GM18511 (cell line): ENCODE data around the gene MMP24.
"Not testable (repeated sequence)": the region's sequence is repeated elsewhere in the genome, so short reads cannot be mapped to it uniquely, and the experiment has no call there.

Source experiments
- ATAC-seq: cut with Tn5 transposase; IDR thresholded peaks from one replicate; pipeline ENCODE4 v1.9.1; 2021; ENCODE audit warnings: mild to moderate bottlenecking, moderate library complexity; ENCODE audit not compliant: unreplicated experiment

Gene MMP24

DNA sequence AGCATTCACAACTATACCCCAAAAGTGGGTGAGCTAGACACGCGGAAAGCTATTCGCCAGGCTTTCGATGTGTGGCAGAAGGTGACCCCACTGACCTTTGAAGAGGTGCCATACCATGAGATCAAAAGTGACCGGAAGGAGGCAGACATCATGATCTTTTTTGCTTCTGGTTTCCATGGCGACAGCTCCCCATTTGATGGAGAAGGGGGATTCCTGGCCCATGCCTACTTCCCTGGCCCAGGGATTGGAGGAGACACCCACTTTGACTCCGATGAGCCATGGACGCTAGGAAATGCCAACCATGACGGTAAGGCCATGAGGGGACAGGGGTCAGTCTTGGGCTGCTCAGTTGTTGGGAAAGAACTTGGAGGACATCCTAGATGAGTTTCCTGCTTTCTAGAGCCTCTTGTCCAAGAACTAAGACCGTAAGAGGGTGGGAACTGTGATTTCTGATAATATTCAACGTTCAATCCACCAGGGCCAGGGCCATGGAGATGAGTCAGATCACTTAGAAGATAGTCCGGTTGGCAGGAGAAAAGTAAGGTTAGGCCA, 28.0 kb downstream of the MMP24 start:
- no peak for ATAC-seq

DNA sequence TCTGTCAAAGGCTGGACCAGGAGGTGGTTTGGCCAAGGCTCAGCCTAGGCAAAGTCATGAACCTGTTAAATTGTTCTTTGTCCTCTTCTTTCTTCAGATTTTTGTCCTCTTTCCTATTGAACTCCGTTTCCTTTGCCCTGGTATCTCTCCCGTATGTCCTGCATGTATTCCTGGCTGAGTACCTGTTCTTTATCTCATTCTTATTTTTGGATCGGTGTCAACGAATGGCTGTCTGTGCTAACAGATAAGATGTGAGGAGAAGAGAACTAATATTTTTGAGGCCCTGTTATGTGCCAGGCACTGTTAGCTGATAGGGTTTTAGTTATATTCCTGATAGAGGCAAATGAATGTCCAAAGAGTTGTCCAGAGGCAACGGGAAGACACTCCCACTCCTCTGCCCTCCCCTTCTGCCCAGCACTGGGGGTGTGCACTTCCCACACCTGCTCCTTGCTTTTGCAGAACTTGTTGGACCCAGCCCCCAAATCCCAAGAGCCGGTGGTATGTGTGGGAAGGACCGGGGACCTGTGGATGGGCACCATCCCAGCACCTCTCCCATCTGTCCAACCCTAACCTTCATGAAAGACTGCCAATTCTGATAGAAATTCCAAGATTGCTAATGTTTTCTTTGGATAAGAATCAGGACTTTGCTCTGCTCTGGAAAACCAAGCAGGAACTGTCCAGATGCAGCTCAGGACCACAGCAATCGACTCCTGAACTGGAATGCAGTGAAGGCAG, 30.9 kb downstream of the MMP24 start:
- no peak for ATAC-seq

- ATAC-seq: no peak
These were observed 33.9 kb downstream of the MMP24 start for GRCh38 chr20:35260426-35260825.

DNA sequence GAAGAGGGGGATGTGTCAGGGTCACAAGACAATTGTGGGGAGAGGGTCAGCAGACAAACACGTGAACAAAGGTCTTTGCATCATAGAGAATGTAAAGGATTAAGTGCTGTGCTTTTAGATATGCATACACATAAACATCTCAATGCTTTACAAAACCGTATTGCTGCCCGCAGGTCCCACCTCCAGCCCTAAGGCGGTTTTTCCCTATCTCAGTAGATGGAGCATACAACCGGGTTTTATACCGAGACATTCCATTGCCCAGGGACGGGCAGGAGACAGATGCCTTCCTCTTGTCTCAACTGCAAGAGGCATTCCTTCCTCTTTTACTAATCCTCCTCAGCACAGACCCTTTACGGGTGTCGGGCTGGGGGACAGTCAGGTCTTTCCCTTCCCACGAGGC, 35.8 kb downstream of the MMP24 start:
- ATAC-seq: not testable (repeated sequence)

DNA sequence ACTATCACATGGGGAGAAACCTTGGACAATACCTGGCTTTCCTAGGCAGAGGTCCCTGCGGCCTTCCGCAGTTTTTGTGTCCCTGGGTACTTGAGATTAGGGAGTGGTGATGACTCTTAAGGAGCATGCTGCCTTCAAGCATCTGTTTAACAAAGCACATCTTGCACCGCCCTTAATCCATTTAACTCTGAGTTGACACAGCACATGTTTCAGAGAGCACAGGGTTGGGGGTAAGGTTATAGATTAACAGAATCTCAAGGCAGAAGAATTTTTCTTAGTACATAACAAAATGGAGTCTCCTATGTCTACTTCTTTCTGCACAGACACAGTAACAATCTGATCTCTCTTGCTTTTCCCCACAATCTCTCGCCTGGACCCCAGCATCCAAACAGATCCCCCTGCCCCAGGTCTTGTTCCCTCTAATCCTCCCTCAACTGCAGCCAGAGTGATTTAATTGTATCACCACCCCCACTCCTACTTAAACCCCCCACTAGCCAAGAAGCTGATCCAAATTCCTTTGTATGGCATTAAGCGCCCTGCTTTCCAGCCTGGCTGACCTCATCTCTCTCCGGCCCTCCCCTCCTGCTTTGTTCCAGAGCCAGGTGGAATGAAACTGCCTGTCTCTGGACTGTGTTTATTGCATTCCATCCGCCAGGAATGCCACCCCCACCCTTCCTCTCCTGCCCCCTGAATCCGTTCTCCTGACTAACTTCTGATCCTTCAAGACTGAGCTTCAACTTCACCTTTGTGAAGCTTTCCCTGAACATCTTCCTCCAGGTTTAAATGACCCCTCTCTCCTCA, 36.4 kb downstream of the MMP24 start:
- not testable (repeated sequence) for ATAC-seq

GRCh38 chr20:35263532-35264341, 37.2 kb downstream of the MMP24 start:
- no peak for ATAC-seq

DNA sequence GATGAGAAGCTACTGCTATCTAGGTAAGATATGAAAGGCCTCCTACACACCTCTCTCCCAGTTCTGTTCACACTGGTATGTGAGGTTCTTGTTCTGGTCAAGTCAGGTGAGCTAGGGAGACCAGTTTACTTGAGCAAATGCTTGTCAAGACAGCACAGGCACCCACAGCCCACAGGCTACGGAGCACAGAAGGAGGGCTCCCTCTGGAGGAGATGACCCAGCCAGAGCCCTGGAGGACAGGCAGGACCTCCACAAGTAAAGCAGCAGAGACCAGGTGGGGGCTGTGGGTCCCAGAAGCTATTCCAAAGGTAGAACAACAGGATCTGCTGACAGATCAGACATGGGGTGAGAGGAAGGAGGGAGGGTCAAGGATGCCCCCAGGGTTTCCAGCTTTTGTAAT, 38.3 kb downstream of the MMP24 start:
- ATAC-seq: no peak

- ATAC-seq: no peak
These were observed 40.6 kb downstream of the MMP24 start for GRCh38 chr20:35267092-35267491.

- no peak for ATAC-seq
These were observed 42.7 kb downstream of the MMP24 start for GRCh38 chr20:35269055-35269781.

GRCh38 chr20:35270021-35270902, 43.8 kb downstream of the MMP24 start:
- ATAC-seq: no peak

GRCh38 chr20:35271073-35271882, 44.8 kb downstream of the MMP24 start:
- no peak for ATAC-seq

DNA sequence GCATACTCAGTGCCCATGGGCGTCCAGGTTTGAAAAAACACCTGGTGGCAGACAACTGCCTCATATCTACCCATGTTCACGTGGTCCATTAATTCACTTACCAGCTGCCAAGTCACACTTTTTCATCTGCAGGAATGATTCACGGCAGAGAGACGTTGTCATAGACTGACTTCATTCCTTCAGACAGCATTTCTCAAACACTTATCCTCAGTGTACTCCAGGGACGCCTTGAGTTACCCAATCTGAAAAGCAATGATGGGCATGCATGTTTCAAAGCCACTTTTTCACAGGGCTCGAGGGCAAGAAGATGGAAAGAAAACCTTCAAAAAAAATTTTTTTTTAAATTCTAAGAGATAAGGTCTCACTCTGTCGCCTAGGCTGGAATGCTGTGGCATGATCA, 45.4 kb downstream of the MMP24 start:
- ATAC-seq: no peak

- no peak for ATAC-seq
These were observed 47.1 kb downstream of the MMP24 start for GRCh38 chr20:35273449-35274171.

GRCh38 chr20:35274172-35275092, 47.9 kb downstream of the MMP24 start:
- ATAC-seq: no peak

GRCh38 chr20:35275741-35276251, 49.3 kb downstream of the MMP24 start:
- no peak for ATAC-seq

- no peak for ATAC-seq
These were observed 49.9 kb downstream of the MMP24 start for GRCh38 chr20:35276408-35276807.

- ATAC-seq: no peak
These were observed 50.6 kb downstream of the MMP24 start for GRCh38 chr20:35277127-35277526.
